HG03175 (cell line): ENCODE results near the gene ATP9A.
"Not testable (repeated sequence)": the region's sequence is repeated elsewhere in the genome, so short reads cannot be mapped to it uniquely, and the experiment has no call there.

Source experiments
- ATAC-seq: cut with Tn5 transposase; IDR thresholded peaks from one replicate; pipeline ENCODE4 v1.9.1; 2021; ENCODE audit warnings: mild to moderate bottlenecking, moderate library complexity; ENCODE audit not compliant: unreplicated experiment

The ATP9A gene

DNA sequence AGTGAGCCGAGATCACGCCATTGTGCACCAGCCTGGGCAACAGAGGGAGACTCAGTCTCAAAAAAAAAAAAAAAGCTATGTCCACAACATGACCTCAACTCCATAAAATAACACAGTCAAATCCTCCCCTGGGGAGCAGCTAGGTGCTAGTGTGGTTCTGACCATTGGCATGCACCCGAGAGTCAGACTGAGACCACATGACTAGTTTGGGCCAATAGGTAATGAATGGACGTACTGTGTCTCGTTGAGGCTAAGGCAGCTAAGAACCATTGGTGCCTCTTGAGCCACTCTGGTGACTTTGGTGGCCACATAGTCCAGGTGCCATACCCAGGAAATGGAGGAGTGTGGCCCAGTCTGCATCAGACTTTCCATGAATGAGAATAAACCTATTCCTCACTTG is 40.3 kb downstream of the ATP9A start:
- ATAC-seq: no peak

DNA sequence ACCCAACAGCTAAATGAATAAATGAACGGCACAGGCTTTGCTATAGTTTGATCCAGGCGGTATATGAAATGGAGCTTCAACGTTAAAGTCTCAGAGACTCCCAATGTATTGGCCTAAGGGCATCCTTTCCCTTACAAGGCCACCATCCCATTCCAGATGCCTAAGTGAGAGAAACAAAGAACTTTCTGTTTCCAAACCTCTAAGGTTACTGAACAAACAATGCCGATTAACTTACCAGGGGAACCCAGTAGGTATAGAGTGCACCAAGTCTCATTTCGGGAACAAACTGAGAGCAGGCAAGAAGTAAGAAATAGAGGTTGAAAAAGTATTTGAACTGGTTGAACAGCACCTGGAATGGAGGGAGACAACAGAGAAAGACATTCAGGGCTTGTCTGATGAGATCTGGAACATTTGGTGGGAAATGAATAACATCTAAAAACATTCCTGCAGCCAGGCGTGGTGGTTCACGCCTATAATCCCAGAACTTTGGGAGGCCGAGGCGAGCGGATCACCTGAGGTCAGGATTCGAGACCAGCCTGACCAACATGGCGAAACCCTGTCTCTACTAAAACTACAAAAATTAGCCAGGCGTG is 42.5 kb downstream of the ATP9A start:
- ATAC-seq: no peak

DNA sequence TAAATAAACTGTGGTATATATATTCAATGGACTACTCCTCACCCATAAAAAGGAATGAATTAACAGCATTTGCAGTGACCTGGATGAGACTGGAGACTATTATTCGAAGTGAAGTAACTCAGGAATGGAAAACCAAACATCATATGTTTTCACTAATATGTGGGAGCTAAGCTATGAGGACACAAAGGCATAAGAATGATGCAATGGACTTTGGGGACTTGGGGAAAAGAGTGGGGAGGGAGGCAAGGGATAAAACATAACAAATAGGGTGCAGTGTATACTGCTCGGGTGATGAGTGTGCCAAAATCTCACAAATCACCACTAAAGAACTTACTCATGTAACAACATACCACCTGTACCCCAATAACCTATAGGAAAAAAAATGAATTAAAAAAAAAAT is 45.2 kb downstream of the ATP9A start:
- ATAC-seq: not testable (repeated sequence)

DNA sequence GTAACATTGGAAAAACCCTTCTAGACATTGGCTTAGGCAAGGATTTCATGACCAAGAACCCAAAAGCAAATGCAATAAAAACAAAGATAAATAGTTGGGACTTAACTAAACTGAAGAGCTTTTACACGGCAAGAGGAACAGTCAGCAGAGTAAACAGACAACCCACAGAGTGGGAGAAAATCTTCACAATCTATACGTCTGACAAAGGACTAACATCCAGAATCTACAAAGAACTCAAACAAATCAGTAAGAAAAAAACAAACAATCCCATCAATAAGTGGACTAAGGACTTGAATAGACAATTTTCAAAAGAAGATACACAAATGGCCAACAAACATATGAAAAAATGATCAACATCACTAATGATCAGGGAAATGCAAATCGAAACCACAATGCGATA is 45.9 kb downstream of the ATP9A start:
- not testable (repeated sequence) for ATAC-seq

DNA sequence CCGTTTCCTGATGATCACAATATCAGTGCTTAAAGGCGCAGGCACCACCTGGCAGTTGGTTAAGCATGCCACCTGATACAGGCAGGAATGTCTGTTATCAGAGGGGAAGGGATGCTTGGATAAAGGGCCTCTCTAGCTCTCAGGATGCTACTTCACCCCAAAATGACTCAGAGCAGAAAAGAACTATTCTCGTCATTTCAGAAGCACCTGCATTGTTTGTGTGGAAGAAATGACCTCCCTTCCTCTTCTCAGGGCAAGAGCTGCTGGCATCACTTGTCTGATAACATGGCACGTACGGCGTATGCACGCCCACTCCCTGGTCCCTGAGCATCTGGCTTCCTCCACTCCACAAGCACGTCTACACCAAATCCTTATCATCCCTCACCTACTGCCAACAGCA is 47.3 kb downstream of the ATP9A start:
- ATAC-seq: no peak

DNA sequence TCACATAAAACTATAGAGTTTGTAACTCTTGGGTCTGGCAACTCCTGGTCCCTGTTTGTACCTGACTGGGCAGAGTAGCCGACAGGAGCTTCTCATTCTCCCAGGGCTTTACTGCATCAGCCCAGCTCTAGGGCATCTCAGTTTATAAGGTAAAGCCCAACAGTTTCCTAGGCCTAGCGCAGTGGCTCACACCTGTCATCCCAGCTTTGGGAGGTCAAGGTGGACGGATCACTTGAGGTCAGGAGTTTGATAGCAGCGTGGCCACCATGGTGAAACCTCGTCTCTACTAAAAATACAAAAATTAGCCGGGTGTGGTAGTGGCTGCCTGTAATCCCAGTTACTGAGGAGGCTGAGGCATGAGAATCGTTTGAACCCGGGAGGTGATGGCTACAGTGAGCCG is 47.8 kb downstream of the ATP9A start:
- no peak for ATAC-seq

DNA sequence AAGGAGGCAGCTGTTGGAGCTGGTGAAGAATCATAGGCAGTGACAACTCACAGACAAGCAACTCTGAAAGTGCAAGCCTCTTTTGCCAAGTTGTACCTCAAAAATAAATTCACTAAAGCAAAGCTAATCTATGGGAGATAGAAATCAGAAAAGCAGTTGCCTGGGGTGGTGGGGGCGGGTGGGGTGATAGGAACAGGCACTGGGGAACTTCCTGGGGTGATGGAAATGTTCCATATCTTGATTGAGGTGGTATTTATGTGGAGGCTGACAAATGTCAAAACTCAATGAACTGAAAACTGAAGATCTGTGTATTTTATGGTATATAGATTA is 52.4 kb downstream of the ATP9A start:
- ATAC-seq: no peak

DNA sequence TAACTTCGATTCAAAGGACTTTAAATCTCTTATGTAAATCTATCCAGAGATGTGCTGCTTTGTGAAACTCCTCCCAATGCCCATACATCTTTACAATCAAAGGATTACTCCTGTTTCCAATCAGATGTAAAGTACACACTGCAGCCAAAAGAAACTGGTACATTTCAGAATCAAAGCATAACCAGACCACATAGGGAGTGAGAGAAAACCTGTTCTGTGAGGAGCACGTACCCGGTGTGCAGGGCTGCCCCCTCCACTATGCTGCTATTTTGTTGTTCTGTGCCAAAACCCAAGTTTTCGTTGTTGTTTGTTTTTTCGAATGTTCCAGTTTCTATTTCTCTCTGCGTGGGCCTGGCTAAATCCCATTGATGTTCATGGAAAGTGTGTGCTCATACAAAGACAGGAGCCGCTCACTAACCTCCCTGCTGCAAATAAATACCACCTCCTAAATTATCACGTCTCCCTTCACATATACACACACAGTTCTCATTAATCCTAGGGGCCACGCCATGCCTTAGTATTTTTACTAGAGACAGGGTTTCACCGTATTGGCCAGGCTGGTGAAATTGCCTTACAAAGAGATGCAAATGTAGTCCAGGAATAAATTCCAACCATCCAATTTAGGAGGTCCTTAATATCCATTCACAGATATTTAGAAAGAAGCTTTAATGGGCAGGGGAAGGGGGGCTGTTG is 52.9 kb downstream of the ATP9A start:
- no peak for ATAC-seq

DNA sequence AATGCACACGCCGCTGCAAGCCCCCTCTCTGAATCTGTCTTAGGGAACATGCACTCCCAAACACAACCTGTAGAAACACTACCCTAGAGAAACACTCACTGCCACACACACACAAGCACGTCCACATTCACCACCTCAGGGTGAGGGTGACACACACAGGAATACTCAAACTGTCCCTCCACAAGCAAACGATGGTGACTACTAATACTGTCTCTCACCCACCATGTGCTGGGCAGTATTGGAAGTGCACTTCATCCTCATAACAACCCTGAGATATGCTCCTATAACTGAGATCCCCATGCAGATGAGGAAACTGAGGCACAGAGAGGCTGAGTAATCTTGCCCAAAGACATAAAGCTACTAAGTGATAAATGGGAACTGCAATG is 55.0 kb downstream of the ATP9A start:
- no peak for ATAC-seq

DNA sequence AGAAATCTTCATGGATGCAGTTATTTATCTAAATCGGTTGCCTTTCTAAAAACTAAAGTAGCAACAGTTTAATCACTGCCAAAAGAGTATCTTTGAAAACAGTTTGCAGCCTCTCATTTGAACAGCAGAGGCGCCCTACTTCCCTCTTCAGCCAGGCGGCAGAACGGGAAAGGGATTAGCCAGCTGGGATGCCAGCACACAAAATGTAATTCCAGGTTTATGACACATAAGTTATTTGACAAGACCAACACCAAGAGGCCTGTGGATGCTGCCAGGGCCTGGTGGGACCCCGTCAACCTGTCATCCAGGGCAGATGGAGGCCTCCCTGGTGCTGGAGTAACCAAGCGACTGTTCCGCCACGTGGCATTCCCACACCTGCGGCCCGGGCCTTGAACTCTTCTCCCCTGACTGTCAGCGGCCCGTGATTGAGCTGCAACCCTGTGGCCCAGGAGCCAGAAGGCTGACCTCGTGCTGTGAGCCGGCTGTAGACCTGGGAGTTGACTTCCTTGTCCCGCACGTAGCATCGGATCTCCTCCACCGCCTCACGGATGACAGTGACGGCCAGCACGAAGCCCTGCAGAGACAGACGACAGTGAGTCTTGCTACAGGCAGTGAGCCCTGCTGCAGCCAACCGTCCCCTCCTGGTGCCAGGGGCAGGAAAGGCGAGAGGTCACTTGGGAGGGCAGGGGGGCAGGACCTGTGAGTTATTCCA is 55.5 kb downstream of the ATP9A start:
- no peak for ATAC-seq

DNA sequence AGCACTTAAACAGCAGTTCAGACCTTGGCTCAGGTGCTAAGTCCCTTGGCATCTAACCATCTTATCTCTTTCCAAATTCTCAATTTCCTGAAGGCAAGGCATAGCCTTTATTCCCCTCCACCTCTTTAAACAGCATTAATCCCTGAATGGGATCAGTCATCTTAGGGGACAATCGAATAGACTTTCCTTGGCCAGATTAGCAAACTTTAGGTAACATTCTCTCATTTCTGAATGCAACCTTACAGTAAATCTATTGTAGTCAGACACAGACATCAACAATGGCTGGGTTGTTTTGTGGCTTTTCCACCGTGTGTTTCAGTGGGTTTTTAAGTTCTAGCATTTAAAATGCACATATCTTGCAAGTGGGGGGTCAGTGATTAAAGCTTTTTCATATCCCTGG is 56.8 kb downstream of the ATP9A start:
- ATAC-seq: no peak

DNA sequence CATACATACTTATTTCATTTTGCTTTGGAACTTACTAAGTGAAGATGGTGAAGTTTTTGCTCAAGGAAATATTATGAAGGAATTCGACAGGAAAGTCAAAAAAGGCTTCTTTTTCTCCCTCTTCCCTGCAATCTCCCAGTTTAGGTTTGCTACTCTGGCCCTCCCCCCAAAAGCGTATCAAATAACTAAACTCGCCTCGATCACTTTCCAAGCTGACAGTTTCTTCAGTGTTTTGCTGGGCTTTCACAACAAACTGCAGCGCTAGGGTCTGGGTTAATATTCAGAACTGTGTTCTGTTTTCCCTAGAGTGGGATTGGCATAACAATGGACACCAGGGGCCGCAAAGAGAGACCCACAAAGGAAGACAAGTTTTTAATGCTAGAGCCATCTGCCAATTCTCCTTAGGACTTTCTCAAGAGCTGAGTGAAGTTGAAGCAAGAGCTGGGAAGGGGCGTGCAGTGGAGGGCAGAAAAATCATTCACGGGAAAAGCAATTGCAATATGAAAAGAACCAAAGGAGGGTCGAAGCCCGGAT is 57.8 kb downstream of the ATP9A start:
- no peak for ATAC-seq

DNA sequence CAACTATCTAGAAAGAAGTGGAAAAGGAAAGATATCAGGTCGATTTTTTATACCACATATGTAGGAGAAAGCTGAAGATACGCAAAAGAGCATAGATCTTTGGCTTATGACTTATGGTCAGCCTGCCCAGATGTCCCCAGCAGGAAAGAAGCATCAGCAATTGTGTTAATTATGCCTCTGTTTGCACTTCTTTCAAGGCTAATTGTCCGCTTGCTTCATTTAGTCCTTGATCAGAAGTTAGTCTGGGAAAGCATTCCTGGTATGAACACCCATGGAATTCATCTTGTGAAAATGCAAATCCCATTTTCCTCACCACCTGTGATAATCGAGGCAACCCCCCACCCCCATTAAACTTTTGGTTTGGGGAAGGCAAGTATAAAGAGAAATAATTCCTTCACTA is 62.8 kb downstream of the ATP9A start:
- ATAC-seq: no peak

DNA sequence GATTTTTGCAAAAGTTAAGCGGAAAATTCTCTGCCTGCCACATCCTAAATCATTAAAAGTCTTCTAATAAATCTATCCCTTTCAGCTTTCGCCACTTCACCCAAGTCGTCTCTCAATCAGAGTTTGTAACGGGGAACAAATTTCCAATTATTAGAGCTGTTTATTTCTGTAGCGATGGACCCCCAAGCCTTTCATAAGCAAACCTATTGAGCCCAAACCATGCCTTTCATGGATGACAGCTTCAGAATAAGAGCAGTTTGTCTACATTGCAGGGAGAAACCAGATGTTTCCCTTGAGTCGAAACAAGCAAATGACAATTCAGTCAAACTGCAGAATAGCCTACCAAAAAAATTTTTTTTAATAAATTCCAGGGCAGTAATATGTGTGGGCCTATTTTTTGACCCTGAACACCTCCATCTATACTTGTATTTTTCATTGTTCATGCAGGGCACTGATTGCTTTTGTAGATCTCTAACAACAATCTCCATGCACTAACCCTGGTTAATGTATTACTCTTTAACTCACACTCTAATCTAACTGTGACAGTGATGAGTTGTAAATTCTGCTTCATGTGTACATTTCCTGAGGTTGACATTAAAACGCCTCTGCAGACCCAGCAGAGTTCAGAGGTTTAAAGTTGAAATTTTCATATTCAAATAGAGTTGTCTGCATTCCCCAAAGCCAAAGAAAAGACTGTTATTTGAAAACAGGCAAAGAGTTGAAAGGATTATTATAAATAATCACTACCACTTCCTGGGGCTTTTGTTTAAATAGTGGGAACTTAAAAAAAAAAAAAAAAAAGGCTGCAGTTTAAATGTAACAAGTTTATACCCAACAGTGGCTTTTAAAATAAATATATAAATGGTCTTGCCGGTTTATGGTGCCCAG is 64.5 kb downstream of the ATP9A start:
- no peak for ATAC-seq

DNA sequence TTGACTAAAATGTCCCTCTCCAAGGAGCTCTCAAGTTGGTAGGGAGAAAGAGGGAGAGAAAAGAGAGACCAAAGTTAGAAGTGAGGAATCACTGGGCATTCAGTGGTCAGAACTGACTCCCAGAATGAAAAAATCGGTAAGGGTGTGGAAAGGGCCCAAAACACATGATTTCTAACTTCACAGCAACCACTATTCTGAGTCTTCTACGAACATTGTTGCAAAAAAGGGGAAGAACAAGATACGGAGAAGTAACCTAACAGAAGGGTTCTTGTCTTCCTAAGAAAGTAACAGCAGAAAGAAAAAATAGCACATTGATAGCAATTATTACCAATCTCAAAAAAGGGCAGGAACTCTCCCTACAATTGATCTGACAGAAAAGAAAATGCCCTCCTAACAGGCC is 65.6 kb downstream of the ATP9A start:
- ATAC-seq: no peak

DNA sequence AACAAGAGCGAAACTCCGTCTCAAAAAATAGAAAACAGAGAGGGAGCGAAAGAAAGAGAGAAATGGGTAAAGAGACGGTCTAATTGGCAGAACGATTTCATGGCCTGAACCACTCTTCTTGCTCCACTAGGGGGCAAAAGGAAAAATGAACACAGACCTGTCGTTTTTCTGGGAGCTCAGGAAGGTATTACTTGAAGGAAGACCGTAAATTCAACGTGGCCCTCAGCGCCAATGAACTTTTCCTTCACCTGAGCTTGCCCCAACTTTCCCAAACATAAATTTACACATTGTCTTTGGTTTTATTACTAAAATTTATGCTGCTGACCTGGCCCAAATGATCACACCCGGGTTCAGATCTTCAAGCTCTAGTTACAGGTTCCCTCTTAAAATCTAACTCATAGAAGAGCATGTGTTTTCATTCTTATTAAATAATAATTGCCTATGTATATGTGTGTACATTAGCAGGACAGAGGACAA is 67.3 kb downstream of the ATP9A start:
- no peak for ATAC-seq

DNA sequence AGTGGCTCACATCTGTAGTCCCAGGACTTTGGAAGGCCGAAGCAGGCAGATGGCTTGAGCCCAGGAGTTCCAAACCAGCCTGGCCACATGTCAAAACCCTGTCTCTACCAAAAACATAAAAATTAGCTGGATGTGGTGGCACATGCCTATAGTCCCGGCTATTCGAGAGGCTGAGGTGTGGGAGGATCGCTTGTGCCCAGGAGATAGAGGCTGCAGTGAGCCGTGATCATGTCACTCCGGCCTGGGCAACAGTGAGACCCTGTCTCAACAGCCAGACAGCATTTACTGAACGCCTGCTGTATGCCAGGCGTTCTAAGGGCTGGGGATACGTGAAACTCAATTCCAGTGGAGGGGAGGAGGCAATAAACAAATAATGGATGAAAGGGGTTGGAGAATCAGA is 69.9 kb downstream of the ATP9A start:
- ATAC-seq: no peak

DNA sequence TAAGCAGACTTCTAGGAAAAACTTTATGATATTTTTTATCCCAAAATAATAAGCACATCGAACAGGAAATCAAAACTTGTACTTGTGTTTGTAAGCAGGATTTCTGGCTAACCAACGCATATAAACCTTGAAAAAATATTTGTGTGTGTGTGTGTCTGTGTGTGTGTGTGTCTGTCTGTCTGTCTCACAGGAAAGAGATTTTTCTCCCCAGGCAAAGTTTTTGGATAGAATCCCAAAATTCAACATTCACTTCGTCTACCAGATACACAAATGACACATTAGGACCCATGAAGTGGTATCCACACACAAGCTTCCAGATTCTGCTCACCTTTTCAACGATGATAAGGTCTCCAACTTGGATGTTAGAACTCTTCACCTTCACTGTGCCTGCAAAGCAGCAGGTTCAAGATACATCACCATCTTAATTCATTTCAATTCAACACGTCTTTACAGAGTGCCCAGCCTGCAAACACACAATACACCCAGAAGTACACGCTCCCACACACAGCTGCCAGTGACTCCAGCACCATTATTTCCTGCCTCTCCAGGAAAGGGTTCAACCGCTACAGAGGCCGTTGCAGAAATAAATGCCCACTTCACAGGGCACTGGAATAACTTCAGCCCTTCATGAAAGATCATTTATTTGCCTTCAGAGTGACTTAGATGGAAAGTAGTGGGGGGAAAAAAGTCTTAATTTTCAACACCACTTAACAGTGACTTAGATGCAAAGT is 70.9 kb downstream of the ATP9A start:
- ATAC-seq: no peak

DNA sequence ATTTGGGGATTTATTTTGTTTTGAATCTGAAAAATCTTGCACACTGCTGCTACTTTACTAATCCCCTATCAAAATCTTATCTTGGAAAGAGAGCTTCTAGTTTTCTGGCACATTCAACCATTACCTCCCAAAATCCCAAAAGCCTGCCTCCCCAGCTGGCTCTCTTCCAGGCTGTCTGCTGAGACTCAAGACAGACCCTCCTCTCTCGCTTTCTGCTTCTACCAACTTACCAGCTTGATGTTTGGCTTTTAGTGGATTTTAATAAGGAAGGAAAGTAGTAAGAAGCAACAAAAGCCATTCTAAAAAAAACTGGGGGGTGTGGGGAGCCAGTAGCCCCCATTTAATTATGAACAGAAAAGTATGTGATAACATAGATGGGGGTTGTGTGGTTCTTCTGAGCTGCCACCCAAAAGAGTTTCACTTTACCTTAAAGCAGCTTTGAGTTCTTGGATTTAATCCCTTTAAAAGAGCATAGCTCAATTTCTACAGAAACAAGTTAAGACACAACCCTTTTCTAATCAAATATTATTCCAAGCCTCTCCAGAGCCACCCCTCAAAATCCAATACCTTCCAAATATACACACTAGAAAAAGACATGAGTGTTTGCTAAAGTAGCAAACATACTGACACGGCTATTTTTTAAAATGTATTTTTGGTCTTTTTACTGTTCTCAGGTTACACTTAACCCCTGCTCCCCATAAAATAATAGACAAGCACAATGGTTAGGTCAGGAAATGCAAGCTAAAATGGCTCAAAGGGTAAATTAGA is 71.7 kb downstream of the ATP9A start:
- ATAC-seq: no peak
